IgD-negative memory B cell (primary cell): ENCODE results near the gene DENND1A. TPM values are rescaled to one million over a fixed set of nuclear protein-coding genes. Genes with fewer than 3 reads are reported as not detected.

Experiments used
- H3K27ac Mint-ChIP-seq, 3 donors: one replicate each; pipeline ENCODE4 v1.8.0; 2020 to 2022; ENCODE audit warnings: mild to moderate bottlenecking in 3 of 3, mixed read lengths in 3 of 3, moderate library complexity in 1 of 3
- H3K27me3 Mint-ChIP-seq: one replicate; pipeline ENCODE4 v1.8.0; 2021; ENCODE audit warnings: mixed read lengths
- H3K36me3 Mint-ChIP-seq: one replicate; pipeline ENCODE4 v1.8.0; 2020; ENCODE audit warnings: mild to moderate bottlenecking, mixed read lengths
- H3K4me1 Mint-ChIP-seq, 3 donors: one replicate each; pipeline ENCODE4 v1.8.0; 2020 to 2022; ENCODE audit warnings: mixed read lengths in 3 of 3, mild to moderate bottlenecking in 1 of 3
- H3K4me3 Mint-ChIP-seq, 4 donors: one replicate each; pipeline ENCODE4 v1.8.0; 2020 to 2022; ENCODE audit warnings: mild to moderate bottlenecking in 4 of 4, mixed read lengths in 4 of 4, moderate library complexity in 3 of 4
- H3K9me3 Mint-ChIP-seq, 3 donors: one replicate each; pipeline ENCODE4 v1.8.0; 2020 to 2021; ENCODE audit warnings: mixed read lengths in 3 of 3, mild to moderate bottlenecking in 1 of 3
- polyA plus RNA-seq: library from polyadenylated mRNA; unstranded; fragments of 300-500 nt; fragmentation: Illumina TruSeq; gene quantifications from one replicate; pipeline ENCODE4 v1.2.3, GENCODE V29; 2021

DENND1A gene
- polyA plus RNA-seq, 1 donor from 2014 or later, result 6.4 TPM

DNA sequence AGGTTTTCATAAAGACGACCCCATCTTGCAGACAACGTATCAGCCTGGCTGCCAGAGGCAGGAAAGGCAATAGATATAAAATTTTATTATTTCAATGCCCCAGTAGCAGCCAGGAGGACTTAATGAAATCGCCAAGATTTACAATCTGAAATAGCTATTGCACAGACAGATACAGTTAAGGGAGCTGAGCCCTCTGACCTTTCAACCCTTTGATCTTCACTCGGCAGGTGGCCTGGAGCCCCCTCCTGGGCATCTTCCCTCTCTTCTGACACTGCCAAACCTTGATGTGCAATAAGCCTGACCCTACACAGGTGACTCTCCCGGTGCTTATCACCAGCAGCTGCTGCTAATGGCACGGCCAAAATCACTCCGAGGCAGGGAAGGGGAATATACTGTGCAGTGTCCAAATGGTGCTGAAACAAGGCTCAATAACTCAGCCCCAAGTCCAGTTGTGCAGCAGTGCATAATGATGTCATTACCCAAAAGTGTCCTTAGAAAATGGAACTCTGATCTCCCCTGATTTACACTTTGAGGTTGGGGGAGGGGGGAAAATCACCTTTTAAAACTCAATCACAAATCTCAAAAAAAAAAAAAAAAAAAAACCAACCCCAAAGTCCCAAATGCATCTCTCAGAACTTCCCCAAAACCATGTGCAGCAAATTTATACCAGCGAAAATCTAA is 331.9 kb downstream of the DENND1A start:
- Mint-ChIP-seq H3K9me3 (no peaks in the 10 kb centered on the region), H3K36me3 (peaks cover 4% of the 10 kb centered on the region), H3K27ac (no peak overlapping the region), H3K27me3 (no peaks in the 10 kb centered on the region), H3K4me1 (no peaks in the 10 kb centered on the region), H3K4me3 (no peak overlapping the region)

GRCh38 chr9:123597048-123597447 is 332.9 kb downstream of the DENND1A start:
- no peaks in the 10 kb centered on the region for H3K4me1 Mint-ChIP-seq
- peaks cover 4% of the 10 kb centered on the region for H3K36me3 Mint-ChIP-seq
- no peaks in the 10 kb centered on the region for H3K9me3 Mint-ChIP-seq
- H3K27ac Mint-ChIP-seq, result no peak overlapping the region
- no peaks in the 10 kb centered on the region for H3K27me3 Mint-ChIP-seq
- no peak overlapping the region for H3K4me3 Mint-ChIP-seq

DNA sequence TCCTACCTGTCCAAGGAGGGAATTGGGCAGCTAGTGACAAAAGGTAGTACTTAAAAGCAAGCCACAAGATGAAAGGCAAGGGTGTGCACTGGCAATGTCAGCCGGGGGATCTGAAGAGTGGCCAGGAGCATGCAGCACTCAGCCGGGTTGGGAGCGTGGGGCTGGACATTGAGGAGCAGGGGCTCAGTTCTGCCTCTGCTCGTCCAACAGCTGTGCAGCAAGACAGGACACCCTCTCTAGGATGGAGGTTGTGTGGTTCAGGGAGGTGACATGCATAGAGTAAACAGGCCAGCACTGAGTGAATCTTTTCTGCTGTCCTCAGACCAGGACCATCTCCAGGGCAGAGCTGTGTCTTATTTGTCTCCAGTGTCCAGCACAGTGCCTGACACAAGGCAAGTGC is 338.6 kb downstream of the DENND1A start:
- Mint-ChIP-seq H3K4me1 (no peaks in the 10 kb centered on the region), H3K36me3 (peaks cover 11% of the 10 kb centered on the region), H3K27me3 (no peaks in the 10 kb centered on the region), H3K27ac (peak overlapping the region in 1 of 3 donors; percentile 45), H3K9me3 (peaks cover 0 to 18% (median 7%) of the 10 kb centered on the region in 3 donors), H3K4me3 (no peak overlapping the region)

DNA sequence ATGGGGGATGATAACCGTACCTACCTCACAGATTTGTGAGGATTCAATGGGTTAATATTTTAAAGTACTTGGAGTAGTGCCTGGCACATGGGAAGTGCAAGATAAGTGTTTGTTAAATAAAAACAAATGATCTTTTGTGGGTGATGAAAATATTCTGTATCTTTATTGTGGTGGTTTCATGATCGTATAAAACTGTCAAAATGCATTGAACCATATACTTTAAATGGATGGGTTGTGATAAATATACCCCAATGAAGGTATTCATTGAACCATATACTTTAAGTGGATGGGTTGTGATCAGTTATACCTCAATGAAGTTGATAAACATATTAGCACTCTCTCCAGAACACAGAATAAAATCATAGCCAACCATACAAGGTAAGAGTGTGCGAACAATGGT is 339.4 kb downstream of the DENND1A start:
- H3K27ac Mint-ChIP-seq, result no peak overlapping the region

DNA sequence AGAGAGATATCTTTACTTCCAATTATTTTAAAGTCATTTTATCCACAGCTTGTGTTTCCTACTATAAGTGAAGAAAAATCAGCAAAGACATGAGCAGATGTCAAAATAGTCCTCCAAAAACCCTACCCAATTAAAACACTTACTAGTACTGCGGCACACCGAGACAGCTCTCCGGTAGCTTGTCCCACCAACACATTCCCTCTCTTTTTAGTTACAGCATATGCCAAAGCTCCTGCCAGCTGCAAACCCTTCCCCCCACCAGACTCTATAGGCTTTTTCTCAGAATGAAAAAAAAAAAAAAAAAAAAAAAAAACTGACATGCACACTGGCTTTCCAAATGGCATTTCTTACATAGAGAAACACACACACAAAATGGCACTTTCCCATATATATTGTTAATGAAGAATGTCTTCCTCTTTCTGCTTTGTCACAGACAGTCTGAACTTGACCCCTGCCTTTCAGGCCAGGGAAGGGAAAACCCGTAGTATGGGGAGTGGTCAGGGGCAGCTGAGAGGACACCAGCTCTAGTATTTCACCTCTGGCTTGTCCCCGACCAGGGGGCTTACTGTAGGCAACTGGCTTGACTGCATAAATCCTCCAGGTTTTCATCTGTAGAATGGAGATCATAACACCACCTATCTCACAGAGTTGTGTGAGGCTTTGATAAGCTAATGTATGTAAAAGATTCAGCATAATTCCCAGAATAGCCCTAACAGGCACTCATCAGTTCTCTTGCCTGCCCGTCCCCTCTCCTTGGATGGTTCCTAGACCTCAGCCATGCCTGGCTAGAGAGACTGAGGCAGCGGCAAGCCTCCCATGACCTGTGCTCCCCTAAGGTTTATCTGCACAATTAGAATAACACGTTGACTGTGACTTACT is 340.3 kb downstream of the DENND1A start:
- no peaks in the 10 kb centered on the region for H3K4me1 Mint-ChIP-seq
- H3K27ac Mint-ChIP-seq, result no peak overlapping the region
- H3K9me3 Mint-ChIP-seq, result peaks cover 0 to 18% (median 7%) of the 10 kb centered on the region in 3 donors
- H3K4me3 Mint-ChIP-seq, result no peak overlapping the region
- H3K27me3 Mint-ChIP-seq, result no peaks in the 10 kb centered on the region
- H3K36me3 Mint-ChIP-seq, result peaks cover 11% of the 10 kb centered on the region

More for the DNA sequence above, 339.4 kb downstream of the DENND1A start:
- no peaks in the 10 kb centered on the region for H3K27me3 Mint-ChIP-seq
- no peaks in the 10 kb centered on the region for H3K4me1 Mint-ChIP-seq
- H3K36me3 Mint-ChIP-seq, result peaks cover 11% of the 10 kb centered on the region
- H3K9me3 Mint-ChIP-seq, result peaks cover 0 to 18% (median 7%) of the 10 kb centered on the region in 3 donors
- no peak overlapping the region for H3K4me3 Mint-ChIP-seq

GRCh38 chr9:123586275-123586674 is 343.7 kb downstream of the DENND1A start:
- Mint-ChIP-seq H3K9me3 (peaks cover 0 to 18% (median 7%) of the 10 kb centered on the region in 3 donors), H3K4me1 (no peaks in the 10 kb centered on the region), H3K27me3 (no peaks in the 10 kb centered on the region), H3K27ac (no peak overlapping the region), H3K4me3 (no peak overlapping the region), H3K36me3 (peaks cover 13% of the 10 kb centered on the region)

DNA sequence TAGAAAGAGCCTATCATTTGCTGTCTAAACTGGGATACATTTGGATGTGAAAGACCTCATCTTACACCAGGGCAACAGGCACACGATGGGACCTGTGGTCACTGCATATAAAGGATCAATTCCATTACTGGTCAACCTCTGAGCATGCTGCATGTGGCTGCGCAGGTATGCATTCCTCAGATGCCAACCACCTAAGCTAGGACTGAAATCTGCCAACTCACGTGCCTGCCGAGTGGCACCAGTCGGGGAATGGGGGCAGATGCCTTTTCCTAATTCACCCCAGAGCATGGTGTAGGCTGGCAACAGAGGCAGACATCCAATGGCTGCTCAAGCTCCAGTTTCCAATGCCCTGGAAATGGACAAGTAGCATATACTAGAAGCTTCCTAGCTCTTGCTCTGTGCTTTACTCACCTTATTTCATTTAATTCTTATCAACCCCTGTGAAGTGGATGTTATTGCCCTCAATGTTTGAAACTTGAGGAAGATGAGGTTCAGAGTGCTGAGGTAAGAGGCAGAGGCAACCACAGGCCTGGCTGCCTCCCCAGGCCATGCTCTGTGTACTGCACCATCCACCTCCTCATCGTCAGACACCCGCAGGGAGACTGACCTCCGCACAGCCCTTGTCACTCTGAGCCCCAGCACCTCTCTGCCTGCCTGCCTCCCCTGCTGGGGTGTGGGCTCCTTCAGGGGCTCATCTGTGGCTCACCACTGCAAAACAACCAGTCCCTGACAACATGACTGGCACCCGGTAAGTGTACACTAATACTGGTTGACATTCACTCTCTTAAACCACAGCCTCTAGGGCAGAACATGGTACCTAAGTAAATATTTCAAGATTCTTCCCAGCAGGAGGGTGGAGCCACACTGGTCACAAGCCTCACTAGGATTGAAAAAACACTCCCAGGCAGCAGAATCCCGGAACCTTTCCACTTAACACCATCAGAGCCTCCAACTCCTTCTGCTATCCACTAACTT is 345.4 kb downstream of the DENND1A start:
- H3K27ac Mint-ChIP-seq, result no peak overlapping the region
- peaks cover under 1 to 17% (median 4%) of the 10 kb centered on the region in 3 donors for H3K9me3 Mint-ChIP-seq
- H3K4me3 Mint-ChIP-seq, result no peak overlapping the region
- H3K4me1 Mint-ChIP-seq, result no peaks in the 10 kb centered on the region
- H3K36me3 Mint-ChIP-seq, result peaks cover 23% of the 10 kb centered on the region
- no peaks in the 10 kb centered on the region for H3K27me3 Mint-ChIP-seq

DNA sequence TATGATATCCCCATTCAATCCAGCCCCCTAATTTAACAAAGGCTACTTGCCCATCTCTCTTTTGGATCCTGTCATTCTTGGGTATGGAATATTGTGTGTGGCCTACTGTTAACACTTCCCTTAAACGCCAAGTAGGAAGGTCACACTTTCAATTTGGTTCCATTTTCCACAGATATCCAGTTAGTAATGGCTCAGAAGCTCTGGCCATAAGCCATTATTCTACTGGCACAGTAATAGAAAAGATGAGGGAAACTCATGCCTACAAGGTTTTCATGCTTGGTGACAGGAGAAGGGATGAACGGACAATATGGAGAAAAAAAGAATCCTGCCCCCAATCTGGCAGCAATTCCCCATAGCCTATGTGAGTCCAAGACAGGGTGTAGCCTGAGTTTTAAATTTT is 346.3 kb downstream of the DENND1A start:
- Mint-ChIP-seq H3K4me1 (no peaks in the 10 kb centered on the region), H3K27me3 (no peaks in the 10 kb centered on the region), H3K36me3 (peaks cover 27% of the 10 kb centered on the region), H3K9me3 (peaks cover 4 to 18% (median 7%) of the 10 kb centered on the region in 3 donors), H3K4me3 (no peak overlapping the region), H3K27ac (no peak overlapping the region)

DNA sequence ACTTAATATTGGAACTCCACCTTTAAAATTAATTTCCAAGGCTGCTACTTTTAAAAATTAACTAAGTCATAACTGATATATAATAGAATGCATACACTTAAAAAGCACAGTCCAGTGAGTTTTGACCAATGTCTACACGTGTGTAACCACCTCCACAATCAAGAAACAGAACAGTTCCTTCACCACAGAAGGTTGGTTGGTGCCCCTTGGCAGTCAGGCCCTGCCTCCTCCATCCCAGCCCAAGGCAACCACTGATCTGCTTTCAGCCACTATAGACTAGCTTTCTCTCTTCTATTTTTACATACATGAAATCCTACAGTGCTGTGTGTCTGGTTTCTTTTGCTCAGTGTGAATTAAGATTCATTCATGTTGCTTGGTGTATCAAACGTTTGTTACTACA is 358.7 kb downstream of the DENND1A start:
- H3K4me3 Mint-ChIP-seq, result no peak overlapping the region
- H3K27ac Mint-ChIP-seq, result peak overlapping the region in 1 of 3 donors; percentile 4
- H3K36me3 Mint-ChIP-seq, result peaks cover 16% of the 10 kb centered on the region
- H3K4me1 Mint-ChIP-seq, result peaks cover 0 to 7% (median 5%) of the 10 kb centered on the region in 3 donors
- peaks cover 0 to 13% (median 1%) of the 10 kb centered on the region in 3 donors for H3K9me3 Mint-ChIP-seq
- no peaks in the 10 kb centered on the region for H3K27me3 Mint-ChIP-seq

- Mint-ChIP-seq H3K9me3 (peaks cover 0 to 8% (median 0%) of the 10 kb centered on the region in 3 donors), H3K27ac (no peak overlapping the region), H3K36me3 (peaks cover 15% of the 10 kb centered on the region), H3K4me3 (no peak overlapping the region), H3K4me1 (peaks cover 0 to 2% (median 1%) of the 10 kb centered on the region in 3 donors), H3K27me3 (no peaks in the 10 kb centered on the region)
Measured at GRCh38 chr9:123568691-123569688, 360.9 kb downstream of the DENND1A start.

GRCh38 chr9:123567013-123567412 is 362.9 kb downstream of the DENND1A start:
- Mint-ChIP-seq H3K9me3 (no peaks in the 10 kb centered on the region), H3K4me1 (peaks cover 0 to 9% (median 6%) of the 10 kb centered on the region in 3 donors), H3K27ac (peak overlapping the region in 1 of 3 donors; percentile 23), H3K4me3 (no peak overlapping the region), H3K36me3 (peaks cover 17% of the 10 kb centered on the region), H3K27me3 (no peaks in the 10 kb centered on the region)

DNA sequence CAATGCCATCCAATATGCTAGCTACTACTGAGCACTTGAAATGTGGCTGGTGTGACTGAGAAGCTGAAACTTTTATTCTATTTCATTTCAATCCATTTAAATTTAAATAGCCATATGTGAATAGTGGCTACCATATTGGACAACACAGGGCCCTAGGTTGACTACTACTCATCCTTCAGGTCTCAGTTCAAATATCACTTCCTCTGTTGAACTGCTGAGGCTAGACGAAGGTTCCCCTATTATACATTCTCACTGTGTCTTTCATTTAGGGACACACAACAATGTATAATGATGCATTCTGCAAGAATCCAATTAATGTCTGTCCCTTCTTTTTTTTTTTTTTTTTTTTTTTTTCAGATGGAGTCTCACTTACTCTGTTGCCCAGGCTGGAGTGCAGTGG is 365.3 kb downstream of the DENND1A start:
- Mint-ChIP-seq H3K27ac (no peak overlapping the region), H3K36me3 (peaks cover 21% of the 10 kb centered on the region), H3K9me3 (peaks cover 0 to 6% (median 2%) of the 10 kb centered on the region in 3 donors), H3K4me1 (peaks cover 0 to 9% (median 6%) of the 10 kb centered on the region in 3 donors), H3K4me3 (no peak overlapping the region), H3K27me3 (no peaks in the 10 kb centered on the region)

DNA sequence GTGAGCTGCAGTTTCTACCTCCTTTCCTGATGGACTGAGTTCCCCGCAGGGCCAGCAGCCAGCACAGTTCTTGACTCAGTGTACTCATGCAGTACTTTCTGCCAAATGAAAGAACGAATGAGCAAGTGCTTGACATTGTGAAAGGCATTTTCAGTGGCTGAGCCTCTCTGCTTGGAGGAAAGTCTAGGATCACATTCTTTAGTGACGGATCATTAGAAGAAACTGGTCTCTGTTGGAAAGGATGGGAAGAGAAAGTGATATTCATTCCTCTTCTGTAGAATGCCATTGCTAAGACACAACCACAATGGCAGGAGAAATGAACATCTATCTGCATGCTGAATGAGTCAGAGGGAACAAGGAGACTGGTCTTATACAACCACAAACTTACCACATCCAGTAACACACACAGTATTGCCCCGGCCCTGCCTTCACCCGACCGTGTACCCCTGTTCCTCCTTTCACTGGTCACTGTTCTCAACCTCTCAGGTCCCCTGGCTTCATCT is 367.0 kb downstream of the DENND1A start:
- Mint-ChIP-seq H3K27ac (no peak overlapping the region), H3K9me3 (peaks cover 0 to 6% (median 2%) of the 10 kb centered on the region in 3 donors), H3K27me3 (no peaks in the 10 kb centered on the region), H3K4me1 (peaks cover 0 to 9% (median 6%) of the 10 kb centered on the region in 3 donors), H3K36me3 (peaks cover 17% of the 10 kb centered on the region), H3K4me3 (peak overlapping the region in 1 of 4 donors; percentile 74)
